Trophoblast cell (in vitro differentiated cells and primary cell): ENCODE measurements around the gene TRAFD1.
"Not testable (repeated sequence)": the region's sequence is repeated elsewhere in the genome, so short reads cannot be mapped to it uniquely, and the experiment has no call there.

ENCODE experiments used
- DNase-seq, 2 donors: peaks; one replicate each; pipeline ENCODE4 v3.0.0-alpha.2; 2016
- H2AFZ ChIP-seq: 2 replicates; pipeline ENCODE4 v1.6.1; 2013; ENCODE audit warnings: low read length, moderate library complexity, mild to moderate bottlenecking; ENCODE audit not compliant: insufficient read depth, poor library complexity
- H2AK5ac ChIP-seq: 2 replicates; pipeline ENCODE4 v1.6.1; 2013; ENCODE audit warnings: mild to moderate bottlenecking, low read length
- H2BK120ac ChIP-seq: 2 replicates; pipeline ENCODE4 v1.6.1; 2013; ENCODE audit warnings: low read length, mild to moderate bottlenecking, moderate library complexity; ENCODE audit not compliant: insufficient read depth, poor library complexity
- H2BK12ac ChIP-seq: 2 replicates; pipeline ENCODE4 v1.6.1; 2013; ENCODE audit warnings: mild to moderate bottlenecking, low read length, moderate library complexity
- H2BK5ac ChIP-seq: 2 replicates; pipeline ENCODE4 v1.6.1; 2013; ENCODE audit warnings: low read length, low read depth, moderate library complexity, mild to moderate bottlenecking; ENCODE audit not compliant: poor library complexity
- H3K14ac ChIP-seq: 2 replicates; pipeline ENCODE4 v1.6.1; 2013; ENCODE audit warnings: mild to moderate bottlenecking, low read length
- H3K18ac ChIP-seq: 2 replicates; pipeline ENCODE4 v1.6.1; 2013; ENCODE audit warnings: mild to moderate bottlenecking, low read length
- H3K23ac ChIP-seq: 2 replicates; pipeline ENCODE4 v1.6.1; 2013; ENCODE audit warnings: low read length
- H3K27ac ChIP-seq: 2 replicates; pipeline ENCODE4 v1.5.1; 2013; ENCODE audit warnings: low read depth, mild to moderate bottlenecking, inconsistent platforms, low read length, moderate library complexity
- H3K27me3 ChIP-seq: 2 replicates; pipeline ENCODE4 v1.6.1; 2013; ENCODE audit warnings: inconsistent platforms, mild to moderate bottlenecking, low read length, moderate library complexity; ENCODE audit not compliant: insufficient read depth
- H3K36me3 ChIP-seq, 2 experiments: 1 replicate in 1 of 2; 2 replicates in 1 of 2; pipeline ENCODE4 v1.6.1; 2013; ENCODE audit warnings: low read length in 2 of 2, mild to moderate bottlenecking in 2 of 2, moderate library complexity in 1 of 2; ENCODE audit not compliant: insufficient read depth in 2 of 2, control insufficient read depth in 1 of 2
- H3K4ac ChIP-seq: 2 replicates; pipeline ENCODE4 v1.6.1; 2013; ENCODE audit warnings: low read depth, mild to moderate bottlenecking, low read length, moderate library complexity
- H3K4me1 ChIP-seq, 2 experiments: 1 replicate in 1 of 2; 2 replicates in 1 of 2; pipeline ENCODE4 v1.6.1; 2013; ENCODE audit warnings: low read length in 2 of 2, mild to moderate bottlenecking in 2 of 2, moderate library complexity in 1 of 2; ENCODE audit not compliant: insufficient read depth in 2 of 2, control insufficient read depth in 1 of 2
- H3K4me2 ChIP-seq: 2 replicates; pipeline ENCODE4 v1.6.1; 2013; ENCODE audit warnings: inconsistent platforms, mild to moderate bottlenecking, low read length, moderate library complexity
- H3K4me3 ChIP-seq: 2 replicates; pipeline ENCODE4 v1.5.1; 2013; ENCODE audit warnings: mild to moderate bottlenecking, low read depth, low read length, inconsistent platforms
- H3K79me1 ChIP-seq: one replicate; pipeline ENCODE4 v1.6.1; 2013; ENCODE audit warnings: low read length
- H3K79me2 ChIP-seq: 2 replicates; pipeline ENCODE4 v1.6.1; 2013; ENCODE audit warnings: low read length, mild to moderate bottlenecking; ENCODE audit not compliant: control insufficient read depth, insufficient read depth, poor library complexity
- H3K9ac ChIP-seq: 2 replicates; pipeline ENCODE4 v1.6.1; 2013; ENCODE audit warnings: mild to moderate bottlenecking, low read length
- H3K9me3 ChIP-seq: 2 replicates; pipeline ENCODE4 v1.6.1; 2013; ENCODE audit warnings: low read depth, mild to moderate bottlenecking, control low read depth, inconsistent platforms, low read length; ENCODE audit not compliant: insufficient read depth
- H4K12ac ChIP-seq: 2 replicates; pipeline ENCODE4 v1.6.1; 2013; ENCODE audit warnings: low read depth, mild to moderate bottlenecking, low read length, moderate library complexity
- H4K8ac ChIP-seq: 2 replicates; pipeline ENCODE4 v1.6.1; 2013; ENCODE audit warnings: low read depth, mild to moderate bottlenecking, low read length, moderate library complexity
- H4K91ac ChIP-seq: one replicate; pipeline ENCODE4 v1.6.1; 2013; ENCODE audit warnings: low read depth, mild to moderate bottlenecking, low read length, moderate library complexity
- WGBS: extraction: QIAGEN DNeasy Blood & Tissue Kit; methylation state at CpG from one replicate; pipeline ENCODE4 v1.1.7; 2013; ENCODE audit warnings: missing lambda C conversion rate; ENCODE audit not compliant: insufficient read length, insufficient coverage; ENCODE audit errors: extremely low coverage; 5-methylcytosine and 5-hydroxymethylcytosine counted together

The TRAFD1 gene

DNA sequence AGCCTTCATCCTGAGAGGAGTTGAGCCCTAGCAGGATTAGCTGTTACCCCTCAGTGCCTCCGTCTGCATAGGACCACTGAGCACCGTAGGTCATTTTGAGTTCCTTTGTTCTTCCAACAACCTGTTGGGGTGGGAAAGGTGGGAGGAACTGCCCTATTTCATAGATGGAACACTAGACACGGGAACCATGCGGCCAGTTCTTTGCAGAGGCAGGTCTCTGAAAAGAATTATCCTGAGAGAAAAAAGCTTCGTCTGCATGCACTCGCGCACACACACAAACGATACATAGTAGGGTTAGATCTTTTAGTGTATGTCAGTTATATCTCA is 28.5 kb downstream of the TRAFD1 start:
- no peaks in the 10 kb centered on the region for H3K27me3 ChIP-seq
- WGBS: no CpG with 5 or more reads among the region's 8 CpGs

DNA sequence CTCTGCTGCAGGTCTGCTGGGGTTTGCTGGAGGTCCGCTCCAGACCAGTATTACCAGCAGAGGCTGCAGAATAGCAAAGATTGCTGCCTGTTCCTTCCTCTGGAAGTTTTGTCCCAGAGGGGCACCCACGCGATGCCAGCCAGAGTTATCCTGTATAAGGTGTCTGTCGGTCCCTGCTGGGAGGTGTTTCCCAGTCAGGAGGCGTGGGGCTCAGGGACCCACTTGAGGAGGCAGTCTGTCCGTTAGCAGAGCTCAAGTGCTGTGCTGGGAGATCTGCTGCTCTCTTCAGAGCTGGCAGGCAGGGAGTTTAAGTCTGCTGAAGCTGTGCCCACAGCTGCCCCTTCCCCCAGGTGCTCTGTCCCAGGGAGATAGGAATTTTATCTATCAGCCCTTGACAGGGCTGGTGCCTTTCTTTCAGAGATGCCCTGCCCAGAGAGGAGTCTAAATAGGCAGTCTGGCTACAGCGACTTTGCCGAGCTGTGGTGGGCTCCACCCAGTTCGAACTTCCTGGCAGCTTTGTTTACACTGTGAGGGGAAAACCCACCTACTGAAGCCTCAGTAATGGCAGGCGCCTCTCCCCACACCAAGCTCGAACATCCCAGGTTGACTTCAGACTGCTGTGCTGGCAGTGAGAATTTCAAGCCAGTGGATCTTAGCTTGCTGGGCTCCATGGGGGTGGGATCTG is 33.2 kb downstream of the TRAFD1 start:
- not testable (repeated sequence) for H3K4ac ChIP-seq, H4K12ac ChIP-seq, H3K9me3 ChIP-seq, H2AFZ ChIP-seq, H3K79me1 ChIP-seq, H3K79me2 ChIP-seq, H3K4me2 ChIP-seq, DNase-seq, H3K14ac ChIP-seq, H3K23ac ChIP-seq, H2BK5ac ChIP-seq, H3K9ac ChIP-seq, H2BK120ac ChIP-seq, H2AK5ac ChIP-seq, H3K27ac ChIP-seq, H3K4me1 ChIP-seq, H2BK12ac ChIP-seq, H3K27me3 ChIP-seq, H4K91ac ChIP-seq, H3K18ac ChIP-seq, H4K8ac ChIP-seq, H3K4me3 ChIP-seq
- WGBS: no CpG with 5 or more reads among the region's 11 CpGs
- peaks cover 33 to 45% of the 10 kb centered on the region in 2 experiments for H3K36me3 ChIP-seq

More for the DNA sequence above, 28.5 kb downstream of the TRAFD1 start:
- no peak overlapping the region for H3K4ac ChIP-seq
- peaks cover 7% of the 10 kb centered on the region for H3K79me1 ChIP-seq
- no peak overlapping the region for H3K4me2 ChIP-seq
- peaks cover 37 to 41% of the 10 kb centered on the region in 2 experiments for H3K36me3 ChIP-seq
- H3K4me3 ChIP-seq: no peak overlapping the region
- H4K8ac ChIP-seq: no peak overlapping the region
- H3K9me3 ChIP-seq: peaks cover 6% of the 10 kb centered on the region
- H3K79me2 ChIP-seq: no peaks in the 10 kb centered on the region
- H2BK120ac ChIP-seq: no peak overlapping the region
- no peak overlapping the region for H2AFZ ChIP-seq
- H4K91ac ChIP-seq: no peak overlapping the region
- H3K18ac ChIP-seq: no peak overlapping the region
- no peak overlapping the region for H3K9ac ChIP-seq
- no peak overlapping the region for H2BK5ac ChIP-seq
- no peak overlapping the region for H2BK12ac ChIP-seq
- H2AK5ac ChIP-seq: no peak overlapping the region
- no peak overlapping the region for H3K23ac ChIP-seq
- no peak overlapping the region for H3K27ac ChIP-seq
- no peak overlapping the region for H4K12ac ChIP-seq
- peaks cover 0 to 3% of the 10 kb centered on the region in 2 experiments for H3K4me1 ChIP-seq
- no peak overlapping the region for H3K14ac ChIP-seq
- no peak for DNase-seq

DNA sequence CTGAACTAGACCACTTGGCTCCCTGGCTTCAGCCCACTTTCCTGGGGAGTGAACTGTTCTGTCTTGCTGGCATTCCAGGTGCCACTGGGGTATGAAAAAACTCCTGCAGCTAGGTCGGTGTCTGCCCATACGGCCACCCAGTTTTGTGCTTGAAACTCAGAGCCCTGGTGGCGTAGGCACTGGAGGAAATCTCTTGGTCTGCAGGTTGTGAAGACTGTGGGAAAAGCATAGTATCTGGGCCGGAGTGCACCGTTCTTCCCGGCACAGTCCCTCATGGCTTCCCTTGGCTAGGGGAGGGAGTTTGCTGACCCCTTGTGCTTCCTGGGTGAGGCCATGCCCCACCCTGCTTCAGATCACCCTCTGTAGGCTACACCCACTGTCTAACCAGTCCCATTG is 33.8 kb downstream of the TRAFD1 start:
- peak overlapping the region; percentile 36 for H3K4me3 ChIP-seq
- no peak overlapping the region for H3K4ac ChIP-seq
- H3K79me2 ChIP-seq: no peaks in the 10 kb centered on the region
- no peak overlapping the region for H3K23ac ChIP-seq
- H4K12ac ChIP-seq: no peak overlapping the region
- H3K4me2 ChIP-seq: no peak overlapping the region
- no peaks in the 10 kb centered on the region for H3K4me1 ChIP-seq
- H2BK5ac ChIP-seq: no peak overlapping the region
- H3K79me1 ChIP-seq: no peaks in the 10 kb centered on the region
- peaks cover 8% of the 10 kb centered on the region for H3K9me3 ChIP-seq
- H4K8ac ChIP-seq: no peak overlapping the region
- H4K91ac ChIP-seq: no peak overlapping the region
- H2AK5ac ChIP-seq: no peak overlapping the region
- no peaks in the 10 kb centered on the region for H3K27me3 ChIP-seq
- no peak for DNase-seq
- no peak overlapping the region for H2BK120ac ChIP-seq
- H3K9ac ChIP-seq: no peak overlapping the region
- no CpG with 5 or more reads among the region's 6 CpGs for WGBS
- H2AFZ ChIP-seq: no peak overlapping the region
- no peak overlapping the region for H3K18ac ChIP-seq
- H3K36me3 ChIP-seq: peaks cover 29 to 41% of the 10 kb centered on the region in 2 experiments
- H3K14ac ChIP-seq: no peak overlapping the region
- H2BK12ac ChIP-seq: no peak overlapping the region
- no peak overlapping the region for H3K27ac ChIP-seq

DNA sequence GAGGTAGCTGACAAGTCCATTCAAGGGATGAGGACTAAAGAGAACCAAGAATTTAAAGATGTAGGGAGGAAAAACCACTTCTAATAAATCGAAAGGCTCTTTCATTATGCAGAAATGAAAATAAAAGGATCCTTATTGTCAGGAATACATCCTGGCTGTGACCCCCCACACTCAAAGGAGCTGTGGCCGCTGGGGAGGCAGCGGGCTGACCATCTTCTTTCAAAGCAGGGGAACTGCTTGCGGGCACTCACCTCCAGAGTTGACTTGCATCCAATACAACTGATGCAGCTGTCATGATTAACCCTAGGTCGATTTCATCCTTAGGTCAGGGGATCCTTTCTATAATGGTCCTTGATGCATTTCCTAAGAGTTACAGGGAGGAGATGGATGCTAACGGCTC is 35.3 kb downstream of the TRAFD1 start:
- Histone ChIP-seq H3K27ac (no peak overlapping the region), H4K8ac (no peak overlapping the region), H3K79me1 (no peaks in the 10 kb centered on the region), H2AFZ (no peak overlapping the region), H2BK12ac (no peak overlapping the region), H4K12ac (no peak overlapping the region), H3K79me2 (no peaks in the 10 kb centered on the region), H2BK120ac (no peak overlapping the region), H4K91ac (no peak overlapping the region), H3K4me3 (no peak overlapping the region), H3K23ac (no peak overlapping the region), H3K27me3 (no peaks in the 10 kb centered on the region), H3K14ac (no peak overlapping the region), H3K9ac (no peak overlapping the region), H3K4me2 (no peak overlapping the region), H3K4me1 (no peaks in the 10 kb centered on the region), H3K9me3 (peaks cover 8% of the 10 kb centered on the region), H3K36me3 (peaks cover 29 to 41% of the 10 kb centered on the region in 2 experiments), H3K18ac (no peak overlapping the region), H2AK5ac (no peak overlapping the region), H3K4ac (no peak overlapping the region), H2BK5ac (no peak overlapping the region)
- no peak for DNase-seq
- WGBS: no CpG with 5 or more reads among the region's 6 CpGs
